T-cell (primary cell): ENCODE results near the gene BRICD5. TPM values are rescaled to one million over a fixed set of nuclear protein-coding genes. Genes with fewer than 3 reads are reported as not detected.
"Not testable (repeated sequence)": the region's sequence is repeated elsewhere in the genome, so short reads cannot be mapped to it uniquely, and the experiment has no call there.

ENCODE experiments used
- ATAC-seq, 4 experiments: fragments of 200-7000 bp in 3 of 4; fragments of 150-1000 bp in 1 of 4; cut with Tn5 transposase; replicated peaks in 1 of 4; 1 replicate in 3 of 4; 2 replicates in 1 of 4; pipeline ENCODE4 v1.10.0; 2021; ENCODE audit warnings: moderate library complexity in 3 of 4, mild to moderate bottlenecking in 2 of 4, moderate number of reproducible peaks in 1 of 4
- CTCF ChIA-PET, 2 donors: fragments of 300-600 bp; sonication (Branson Sonifier 250); formaldehyde crosslinking; loops; one replicate each; lab custom pipeline; 2022; ENCODE audit warnings: antibody characterized with exemption in 2 of 2; lab: Charles Lee
- POLR2A ChIA-PET, 2 donors: fragments of 300-600 bp; sonication (Branson Sonifier 250); formaldehyde crosslinking; loops; one replicate each; lab custom pipeline; 2022; ENCODE audit warnings: antibody characterized with exemption in 2 of 2; lab: Charles Lee
- DNase-seq, 35 experiments: peaks; one replicate each; pipeline versions ENCODE4 v3.0.0 to v3.0.0-alpha.2; 2013 to 2023
- H3K27ac ChIP-seq: one replicate; pipeline ENCODE4 v1.5.1; 2013; ENCODE audit warnings: low read length
- H3K27me3 ChIP-seq, 2 experiments: replicated peaks in 1 of 2; 1 replicate in 1 of 2; 2 replicates in 1 of 2; pipeline versions ENCODE4 v1.6.1 to v1.7.0; 2013; ENCODE audit warnings: low read length in 1 of 2, mixed read lengths in 1 of 2; ENCODE audit not compliant: control insufficient read depth in 2 of 2, insufficient read depth in 2 of 2; ENCODE audit errors: extremely low read depth in 1 of 2
- H3K36me3 ChIP-seq, 2 donors: 1 replicate in 1 of 2; 2 replicates in 1 of 2; pipeline versions ENCODE4 v1.6.1 to v1.7.0; 2013; ENCODE audit warnings: low read length in 1 of 2; ENCODE audit not compliant: control insufficient read depth in 2 of 2, insufficient read depth in 1 of 2; ENCODE audit errors: extremely low read depth in 1 of 2
- H3K4me1 ChIP-seq, 2 experiments: 1 replicate in 1 of 2; 2 replicates in 1 of 2; pipeline versions ENCODE4 v1.6.1 to v1.7.0; 2013; ENCODE audit warnings: low read length in 2 of 2, mixed read lengths in 1 of 2; ENCODE audit not compliant: insufficient read depth in 2 of 2, control insufficient read depth in 1 of 2; ENCODE audit errors: extremely low read depth in 1 of 2
- H3K4me3 ChIP-seq, 2 donors: 1 replicate in 1 of 2; 2 replicates in 1 of 2; pipeline versions ENCODE4 v1.5.1 to v1.7.0; 2013; ENCODE audit warnings: mild to moderate bottlenecking in 2 of 2, low read length in 1 of 2, moderate library complexity in 1 of 2; ENCODE audit not compliant: control insufficient read depth in 1 of 2; ENCODE audit errors: extremely low read depth in 1 of 2
- H3K9me3 ChIP-seq: 2 replicates; pipeline ENCODE4 v1.7.0; 2013
- H3K27ac Mint-ChIP-seq, 2 donors: one replicate each; pipeline ENCODE4 v1.8.0; 2020 to 2021; ENCODE audit warnings: mild to moderate bottlenecking in 2 of 2, mixed read lengths in 2 of 2
- H3K27me3 Mint-ChIP-seq, 2 donors: one replicate each; pipeline ENCODE4 v1.8.0; 2021 to 2022; ENCODE audit warnings: mixed read lengths in 2 of 2
- H3K36me3 Mint-ChIP-seq: one replicate; pipeline ENCODE4 v1.8.0; 2021; ENCODE audit warnings: mixed read lengths
- H3K4me1 Mint-ChIP-seq, 3 donors: one replicate each; pipeline ENCODE4 v1.8.0; 2020 to 2022; ENCODE audit warnings: mixed read lengths in 3 of 3, mild to moderate bottlenecking in 1 of 3
- H3K4me3 Mint-ChIP-seq, 3 donors: one replicate each; pipeline ENCODE4 v1.8.0; 2020 to 2022; ENCODE audit warnings: mild to moderate bottlenecking in 3 of 3, mixed read lengths in 3 of 3, moderate library complexity in 3 of 3
- H3K9me3 Mint-ChIP-seq, 3 donors: one replicate each; pipeline ENCODE4 v1.8.0; 2020 to 2022; ENCODE audit warnings: mixed read lengths in 3 of 3
- WGBS: methylation state at CpG from one replicate; pipeline ENCODE4 v1.1.5; 2013; ENCODE audit warnings: missing lambda C conversion rate; ENCODE audit not compliant: insufficient coverage; 5-methylcytosine and 5-hydroxymethylcytosine counted together
- total RNA-seq, 35 experiments: library from RNA in 6 of 35; stranded (reverse) in 6 of 35; fragments of 120-200 nt in 1 of 35; gene quantifications; one replicate each; pipeline versions ENCODE4 v1.2.1 to v1.2.4 and lab custom pipeline; 2013 to 2026

Gene BRICD5
- total RNA-seq, 5 donors from 2014 or later (not counting 1 experiment from before 2014, with no cell fraction given) = 6.7 to 27.7 (median 20.4) TPM

- CTCF ChIA-PET = no interaction called here
These were observed 33.6 kb upstream of the BRICD5 start for GRCh38 chr16:2244301-2244700.

DNA sequence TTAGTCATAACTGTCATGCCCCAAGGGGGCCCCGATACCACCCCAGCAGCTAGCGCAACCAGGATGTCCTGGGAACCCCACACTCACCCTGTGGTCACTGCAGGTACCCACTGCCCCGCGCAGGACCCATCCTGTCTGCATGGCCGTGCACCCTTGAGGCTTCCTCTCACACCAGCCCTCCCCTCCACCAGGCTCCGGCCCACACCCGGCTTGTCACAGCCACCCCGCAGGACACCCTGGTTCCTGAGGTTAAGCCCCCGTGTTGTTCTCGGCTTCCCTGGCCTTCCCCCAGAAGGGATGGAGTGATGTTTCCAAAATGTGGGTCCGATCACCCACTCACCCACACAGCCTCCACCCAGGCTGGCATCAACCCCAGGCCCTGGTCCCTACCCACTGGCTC, 33.1 kb upstream of the BRICD5 start:
- Histone ChIP-seq H3K27ac (no peak overlapping the region), H3K4me3 (no peak overlapping the region), H3K9me3 (no peaks in the 10 kb centered on the region), H3K27me3 (no peaks in the 10 kb centered on the region), H3K36me3 (peaks cover 8 to 42% of the 10 kb centered on the region in 2 donors), H3K4me1 (no peaks in the 10 kb centered on the region)
- H3K9me3 Mint-ChIP-seq = no peaks in the 10 kb centered on the region
- no peak overlapping the region for H3K4me3 Mint-ChIP-seq
- ChIA-PET POLR2A (no interaction called here), CTCF (no interaction called here)
- WGBS = 92% methylated on average over 5 of the region's 11 CpGs
- H3K27me3 Mint-ChIP-seq = no peaks in the 10 kb centered on the region
- H3K27ac Mint-ChIP-seq = no peak overlapping the region
- H3K4me1 Mint-ChIP-seq = no peaks in the 10 kb centered on the region
- DNase-seq (no peak), ATAC-seq (no peak)
- peaks cover 6% of the 10 kb centered on the region for H3K36me3 Mint-ChIP-seq

More at GRCh38 chr16:2244301-2244700, 33.6 kb upstream of the BRICD5 start:
- POLR2A ChIA-PET = no interaction called here
- Histone ChIP-seq H3K36me3 (peaks cover 8 to 42% of the 10 kb centered on the region in 2 donors), H3K4me3 (no peak overlapping the region), H3K4me1 (no peaks in the 10 kb centered on the region), H3K9me3 (no peaks in the 10 kb centered on the region), H3K27ac (no peak overlapping the region), H3K27me3 (no peaks in the 10 kb centered on the region)
- peaks cover 6% of the 10 kb centered on the region for H3K36me3 Mint-ChIP-seq
- DNase-seq (no peak), ATAC-seq (no peak)
- H3K4me3 Mint-ChIP-seq = no peak overlapping the region
- no peaks in the 10 kb centered on the region for H3K9me3 Mint-ChIP-seq
- no peaks in the 10 kb centered on the region for H3K4me1 Mint-ChIP-seq
- 94% methylated on average over 11 of the region's 17 CpGs for WGBS
- H3K27ac Mint-ChIP-seq = no peak overlapping the region
- no peaks in the 10 kb centered on the region for H3K27me3 Mint-ChIP-seq

DNA sequence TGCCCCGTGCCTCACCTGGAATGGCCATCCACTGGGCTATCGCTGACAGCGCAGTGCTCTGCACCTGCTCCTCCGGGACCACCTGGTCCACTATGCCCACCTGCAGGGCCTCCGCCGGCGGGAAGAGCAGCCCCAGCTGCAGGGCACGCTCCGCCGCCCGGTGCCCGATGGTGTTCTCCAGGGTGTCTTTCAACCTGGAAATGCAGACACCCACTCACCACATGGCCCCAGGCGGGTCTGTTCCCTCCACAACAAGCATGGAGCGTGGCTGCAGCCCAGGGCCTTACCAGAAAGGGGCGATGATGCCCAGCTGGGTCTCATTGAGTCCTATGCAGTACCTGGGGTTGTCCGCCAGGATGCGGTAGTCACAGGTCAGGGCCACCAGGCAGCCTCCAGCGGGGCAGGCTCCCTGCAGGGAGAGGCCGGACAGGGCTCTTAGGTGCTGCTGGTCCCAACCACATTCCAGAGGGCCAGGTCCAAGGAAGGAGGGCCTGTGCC, 32.4 kb upstream of the BRICD5 start:
- H3K36me3 ChIP-seq = peaks cover 8 to 42% of the 10 kb centered on the region in 2 donors
- no peak overlapping the region for H3K27ac ChIP-seq
- no peak overlapping the region for H3K4me3 ChIP-seq
- H3K27ac Mint-ChIP-seq = no peak overlapping the region
- H3K9me3 ChIP-seq = no peaks in the 10 kb centered on the region
- peaks cover 6% of the 10 kb centered on the region for H3K36me3 Mint-ChIP-seq
- no peaks in the 10 kb centered on the region for H3K4me1 ChIP-seq
- H3K4me1 Mint-ChIP-seq = no peaks in the 10 kb centered on the region
- ChIA-PET POLR2A (no interaction called here), CTCF (no interaction called here)
- no peak overlapping the region for H3K4me3 Mint-ChIP-seq
- ATAC-seq (no peak), DNase-seq (no peak)
- H3K27me3 ChIP-seq = no peaks in the 10 kb centered on the region
- no peaks in the 10 kb centered on the region for H3K9me3 Mint-ChIP-seq
- no peaks in the 10 kb centered on the region for H3K27me3 Mint-ChIP-seq
- WGBS = 96% methylated on average over 18 of the region's 19 CpGs

DNA sequence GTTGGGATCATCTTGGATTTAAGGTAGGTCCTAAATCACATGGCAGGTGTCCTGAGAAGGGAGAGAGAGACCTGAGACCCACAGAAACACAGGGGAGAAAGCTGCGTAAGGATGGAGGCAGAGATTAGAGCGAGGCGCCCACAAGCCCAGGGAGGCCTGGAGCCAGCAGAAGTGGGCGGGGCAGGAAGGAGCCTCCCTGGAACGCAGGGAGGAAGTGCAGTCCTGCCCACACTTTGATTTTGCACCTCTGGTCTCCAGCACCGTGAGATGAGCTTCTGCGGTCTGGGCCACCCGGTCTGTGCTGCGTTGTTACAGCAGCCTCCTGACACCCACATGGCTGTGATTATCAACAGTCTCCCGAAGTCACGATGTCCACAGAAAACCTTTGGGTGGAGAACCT, 31.9 kb upstream of the BRICD5 start:
- H3K4me1 Mint-ChIP-seq = no peaks in the 10 kb centered on the region
- Histone ChIP-seq H3K27ac (no peak overlapping the region), H3K9me3 (no peaks in the 10 kb centered on the region), H3K36me3 (peaks cover 8 to 42% of the 10 kb centered on the region in 2 donors), H3K4me3 (no peak overlapping the region), H3K27me3 (peaks cover 0 to 2% of the 10 kb centered on the region in 2 experiments), H3K4me1 (peaks cover 0 to under 1% of the 10 kb centered on the region in 2 experiments)
- 98% methylated on average over 9 of the region's 11 CpGs for WGBS
- DNase-seq (no peak), ATAC-seq (no peak)
- no peaks in the 10 kb centered on the region for H3K9me3 Mint-ChIP-seq
- H3K27ac Mint-ChIP-seq = no peak overlapping the region
- no peaks in the 10 kb centered on the region for H3K27me3 Mint-ChIP-seq
- no peak overlapping the region for H3K4me3 Mint-ChIP-seq
- ChIA-PET POLR2A (no interaction called here), CTCF (interaction anchor here in 1 of 2 donors (0.6 kb wide), 1 partner anchor 950 kb away, joined by 5 read pairs; no protein-coding TSS in a partner anchor)
- H3K36me3 Mint-ChIP-seq = peaks cover 6% of the 10 kb centered on the region

DNA sequence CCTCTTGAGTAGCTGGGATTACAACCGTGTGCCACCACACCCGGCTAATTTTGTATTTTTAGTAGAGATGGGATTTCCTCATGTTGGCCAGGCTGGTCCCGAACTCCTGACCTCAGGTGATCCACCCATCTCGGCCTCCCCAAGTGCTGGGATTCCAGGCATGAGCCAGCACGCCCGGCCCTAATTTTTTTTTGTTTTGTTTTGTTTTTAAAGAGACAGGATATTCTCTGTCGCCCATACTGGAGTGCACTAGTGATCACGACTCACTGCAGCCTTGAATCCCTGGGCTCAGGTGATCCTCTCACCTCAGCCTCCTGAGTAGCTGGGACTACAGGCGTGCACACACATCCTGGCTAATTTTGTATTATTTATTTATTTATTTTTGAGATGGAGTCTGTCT, 29.7 kb upstream of the BRICD5 start:
- Histone ChIP-seq H3K27me3 (peaks cover 0 to 21% of the 10 kb centered on the region in 2 experiments), H3K36me3 (peaks cover 9 to 34% of the 10 kb centered on the region in 2 donors), H3K4me1 (peaks cover 2 to 15% of the 10 kb centered on the region in 2 experiments)
- H3K4me3 Mint-ChIP-seq, CTCF ChIA-PET, H3K4me3 ChIP-seq, H3K36me3 Mint-ChIP-seq, H3K4me1 Mint-ChIP-seq, H3K27ac Mint-ChIP-seq, DNase-seq, H3K9me3 Mint-ChIP-seq, H3K27me3 Mint-ChIP-seq, ATAC-seq, H3K9me3 ChIP-seq, POLR2A ChIA-PET, H3K27ac ChIP-seq: not testable (repeated sequence)
- WGBS = 89% methylated on average over 5 of the region's 9 CpGs

GRCh38 chr16:2238838-2239675, 28.4 kb upstream of the BRICD5 start:
- Mint-ChIP-seq H3K36me3 (peaks cover 11% of the 10 kb centered on the region), H3K4me1 (peaks cover 0 to 2% (median 1%) of the 10 kb centered on the region in 3 donors), H3K27ac (no peak overlapping the region), H3K9me3 (no peaks in the 10 kb centered on the region), H3K27me3 (peaks cover 0 to 4% of the 10 kb centered on the region in 2 donors), H3K4me3 (no peak overlapping the region)
- CTCF ChIA-PET = no interaction called here
- ATAC-seq = no peak
- Histone ChIP-seq H3K4me1 (peaks cover 2 to 15% of the 10 kb centered on the region in 2 experiments), H3K27ac (no peak overlapping the region), H3K27me3 (peaks cover 0 to 22% of the 10 kb centered on the region in 2 experiments), H3K4me3 (no peak overlapping the region), H3K9me3 (no peaks in the 10 kb centered on the region), H3K36me3 (peaks cover 10 to 30% of the 10 kb centered on the region in 2 donors)
- DNase-seq = no peak
- WGBS = 87% methylated on average over 9 of the region's 15 CpGs
- POLR2A ChIA-PET = no interaction called here
